ENCODE measurements around the gene NBPF1.

NBPF1 gene

GRCh38 chr1:16618719-16619118 is 5.4 kb upstream of the NBPF1 start:
- DNase-seq (ENCODE audit: extremely low read depth, insufficient read length), result no peak
- Histone ChIP-seq H3K36me3 (ENCODE audit: control insufficient read depth, insufficient read depth, low read length) (peaks cover 5% of the 10 kb centered on the region), H3K4me3 (replicated peaks; ENCODE audit: low read depth, low read length) (no peak overlapping the region), H3K27me3 (replicated peaks; ENCODE audit: control insufficient read depth, insufficient read depth, low read length) (no peaks in the 10 kb centered on the region)
- TF ChIP-seq CTCF (IDR thresholded peaks at IDR 0.05; ENCODE audit: insufficient read depth, low read length, poor library complexity, severe bottlenecking), result no peak

DNA sequence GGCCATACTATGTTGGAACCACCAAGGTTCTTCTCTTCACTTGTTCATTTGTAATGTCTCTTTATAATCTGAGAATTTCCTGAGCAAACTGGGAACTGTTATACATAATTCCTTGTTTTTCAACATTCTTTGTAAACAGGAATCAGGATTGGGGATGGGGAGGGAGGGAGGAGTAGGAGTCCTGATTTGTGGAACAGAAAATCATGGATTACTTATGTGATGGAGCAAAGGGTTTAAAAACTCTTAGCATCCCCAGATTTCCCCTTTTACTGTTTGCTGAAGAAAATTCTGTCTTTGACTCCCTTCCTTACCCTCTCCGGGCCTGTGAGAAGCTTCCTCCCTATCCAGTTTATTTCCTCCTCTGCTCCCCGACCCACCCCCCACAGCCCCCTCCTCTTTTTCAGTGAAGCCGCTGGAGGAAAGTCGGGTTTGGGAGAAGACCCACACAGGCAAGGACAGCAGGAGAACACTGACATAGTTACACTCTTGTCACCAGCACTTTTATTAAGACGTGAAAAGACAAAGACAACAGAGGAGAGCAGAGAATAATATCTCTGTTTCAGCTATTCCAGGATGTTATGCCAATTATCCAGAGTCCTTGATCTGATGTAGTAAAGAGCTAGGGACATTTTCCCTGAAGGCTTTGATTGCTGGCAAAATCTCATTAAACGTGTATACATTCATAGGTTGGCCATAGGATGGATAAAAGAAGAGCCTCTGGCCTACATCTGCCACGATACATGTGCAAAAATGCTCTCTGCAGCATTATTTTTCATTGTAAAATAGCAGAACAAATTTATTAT is 4.6 kb upstream of the NBPF1 start:
- Histone ChIP-seq H3K36me3 (ENCODE audit: control insufficient read depth, insufficient read depth, low read length) (peaks cover 3% of the 10 kb centered on the region), H3K4me3 (replicated peaks; ENCODE audit: low read depth, low read length) (no peak overlapping the region), H3K27me3 (replicated peaks; ENCODE audit: control insufficient read depth, insufficient read depth, low read length) (no peaks in the 10 kb centered on the region; the same call in 1 of the 2 replicates)
- DNase-seq (ENCODE audit: extremely low read depth, insufficient read length), result no peak
- no peak for TF ChIP-seq CTCF (IDR thresholded peaks at IDR 0.05; ENCODE audit: insufficient read depth, low read length, poor library complexity, severe bottlenecking)

DNA sequence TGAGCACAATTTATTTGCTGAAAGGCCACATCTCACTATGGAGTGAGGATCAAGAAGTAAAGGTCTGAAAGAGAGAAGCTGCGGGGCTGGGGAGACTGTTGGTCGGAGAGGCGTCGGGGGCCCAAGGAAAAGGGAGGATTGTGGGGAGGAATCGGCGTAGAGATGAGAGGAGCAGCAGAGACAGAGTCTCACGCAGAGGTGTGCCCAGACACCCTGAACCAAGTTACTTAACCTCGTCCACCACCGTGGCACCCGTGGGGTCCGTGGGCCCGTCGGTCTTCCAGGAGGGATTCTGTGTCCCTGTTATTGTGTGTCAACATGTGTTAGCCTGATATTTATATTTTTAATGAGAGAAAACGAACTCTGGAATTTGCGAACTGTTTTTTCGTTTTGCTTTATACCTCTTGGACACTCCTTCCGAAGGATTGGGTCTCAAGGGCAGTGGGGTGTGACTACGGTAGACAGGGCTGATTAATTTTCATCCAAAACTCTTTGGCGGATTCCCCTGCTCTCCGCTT is 3.8 kb upstream of the NBPF1 start:
- H3K27me3 ChIP-seq (replicated peaks; ENCODE audit: control insufficient read depth, insufficient read depth, low read length), result peaks cover 2% of the 10 kb centered on the region
- TF ChIP-seq CTCF (IDR thresholded peaks at IDR 0.05; ENCODE audit: insufficient read depth, low read length, poor library complexity, severe bottlenecking), result no peak
- H3K4me3 ChIP-seq (replicated peaks; ENCODE audit: low read depth, low read length), result no peak overlapping the region
- no peak for DNase-seq (ENCODE audit: extremely low read depth, insufficient read length)
- peaks cover 3% of the 10 kb centered on the region for H3K36me3 ChIP-seq (ENCODE audit: control insufficient read depth, insufficient read depth, low read length)

- Histone ChIP-seq H3K4me3 (replicated peaks; ENCODE audit: low read depth, low read length) (no peak overlapping the region), H3K36me3 (ENCODE audit: control insufficient read depth, insufficient read depth, low read length) (peaks cover 3% of the 10 kb centered on the region), H3K27me3 (replicated peaks; ENCODE audit: control insufficient read depth, insufficient read depth, low read length) (peaks cover 2% of the 10 kb centered on the region)
- no peak for DNase-seq (ENCODE audit: extremely low read depth, insufficient read length)
- no peak for TF ChIP-seq CTCF (IDR thresholded peaks at IDR 0.05; ENCODE audit: insufficient read depth, low read length, poor library complexity, severe bottlenecking)
Observed at GRCh38 chr1:16615253-16616252, 2.2 kb upstream of the NBPF1 start.

DNA sequence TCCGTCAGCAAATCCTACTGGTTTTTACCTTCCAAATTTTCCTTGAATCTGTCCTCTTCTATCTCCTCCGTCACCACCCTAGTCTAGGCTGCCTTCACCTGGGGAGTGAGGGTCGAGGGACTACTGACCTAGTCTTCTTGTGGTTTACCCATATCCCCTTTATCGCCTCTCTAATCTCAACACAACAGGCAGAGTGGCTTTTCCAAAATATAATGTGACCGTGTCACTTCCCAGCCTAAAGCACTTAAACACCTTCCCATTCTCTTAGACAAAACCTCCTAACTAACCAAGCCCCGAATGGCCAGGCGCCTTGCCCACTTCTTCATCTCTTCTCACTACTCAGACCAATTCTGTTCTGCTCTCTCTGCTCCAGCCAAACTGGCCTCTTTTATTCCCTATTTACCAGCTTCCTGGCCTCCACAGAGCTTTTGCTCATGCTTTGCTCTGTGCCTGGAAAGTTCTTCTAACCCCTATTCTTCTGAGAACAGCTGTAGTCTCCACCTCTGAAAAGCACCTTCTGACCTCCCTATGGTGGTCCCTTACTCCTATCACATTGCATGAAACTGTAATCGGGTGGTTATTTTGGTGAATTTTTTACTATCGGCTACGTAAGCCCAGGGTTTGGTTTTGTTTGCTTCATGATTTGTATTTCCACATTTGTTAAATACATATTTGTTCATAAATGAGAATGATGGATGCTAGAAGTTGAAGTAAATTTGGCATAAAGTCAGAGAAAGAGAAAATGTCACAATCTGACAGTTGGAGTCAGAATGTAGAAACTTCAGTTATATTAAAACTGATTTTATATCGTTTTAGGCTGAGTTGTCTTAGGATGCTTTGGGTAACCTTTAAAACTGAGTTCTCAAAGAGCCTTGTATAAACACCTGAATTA is 1.2 kb upstream of the NBPF1 start:
- Histone ChIP-seq H3K36me3 (ENCODE audit: control insufficient read depth, insufficient read depth, low read length) (peaks cover 2% of the 10 kb centered on the region; the same call in 1 of the 2 replicates), H3K27me3 (replicated peaks; ENCODE audit: control insufficient read depth, insufficient read depth, low read length) (peaks cover 2% of the 10 kb centered on the region), H3K4me3 (replicated peaks; ENCODE audit: low read depth, low read length) (no peak overlapping the region)
- TF ChIP-seq CTCF (IDR thresholded peaks at IDR 0.05; ENCODE audit: insufficient read depth, low read length, poor library complexity, severe bottlenecking), result no peak
- no peak for DNase-seq (ENCODE audit: extremely low read depth, insufficient read length)

All from GM06990 (cell line).